ENCODE measurements around the gene NHLH1. TPM values are rescaled to one million over a fixed set of nuclear protein-coding genes. Genes with fewer than 3 reads are reported as not detected.

Gene NHLH1
- total RNA-seq (2021), result 0.69 to 0.70 TPM (median 0.69 TPM) in 3 replicates
- Bru-seq, nascent RNA, result percentile 39 among the genes with signal in this experiment
- long read RNA-seq, experiment 1, partial matches to known transcripts, result 2 of 2 reads
- long read RNA-seq, experiment 1, other reads (novel, unspliced or antisense), result 0 of 2 reads
- long read RNA-seq, experiment 2, result 0 reads
- long read RNA-seq, experiment 3, result 0 reads

- peak; percentile 65 for ATAC-seq
- POLR2A ChIA-PET, result interaction anchor here (1.2 kb wide), 1 partner anchor 8 kb away, joined by 3 read pairs; no protein-coding TSS in a partner anchor
- Mint-ChIP-seq H3K4me3 (no peak within 1 kb of the TSS), H3K27me3 (ENCODE audit: low read depth) (no peaks in the 10 kb centered on the region), H3K27ac (no peak within 1 kb of the TSS), H3K9me3 (no peaks in the 10 kb centered on the region), H3K36me3 (no peaks in the 10 kb centered on the region), H3K4me1 (peaks cover 43% of the 10 kb centered on the region)
- CTCF ChIA-PET, result interaction anchor here (0.6 to 9.3 kb wide), 7 partner anchors 9 to 297 kb away, joined by 3 to 108 read pairs (median 4); partner anchors contain the start of gene KCNJ10
- DNase-seq (ENCODE audit: low spot score), result peak; percentile 30
- TF ChIP-seq NR2C2 (CRISPR knock-in tag; IDR thresholded peaks at IDR 0.05), result no peak
- no peak for TF ChIP-seq MYBL2 (CRISPR knock-in tag; IDR thresholded peaks at IDR 0.05)
- TF ChIP-seq HMGA2 (CRISPR knock-in tag; IDR thresholded peaks at IDR 0.05), result no peak
- TF ChIP-seq ZNF532 (CRISPR knock-in tag; IDR thresholded peaks at IDR 0.05; ENCODE audit: borderline replicate concordance), result no peak
- TF ChIP-seq FOXP1 (CRISPR knock-in tag; IDR thresholded peaks at IDR 0.05; ENCODE audit: borderline replicate concordance), result no peak
- no peak for TF ChIP-seq ELF4 (CRISPR knock-in tag; IDR thresholded peaks at IDR 0.05; ENCODE audit: low read depth)
- TF ChIP-seq ZNF121 (CRISPR knock-in tag; IDR thresholded peaks at IDR 0.05), result no peak
- TF ChIP-seq TCF7 (CRISPR knock-in tag; IDR thresholded peaks at IDR 0.05; ENCODE audit: low read depth), result no peak
- no peak for TF ChIP-seq SOX15 (CRISPR knock-in tag; IDR thresholded peaks at IDR 0.05)
- no peak for TF ChIP-seq HMGXB4 (CRISPR knock-in tag; IDR thresholded peaks at IDR 0.05)
- no peak for TF ChIP-seq FOXJ3 (CRISPR knock-in tag; IDR thresholded peaks at IDR 0.05; ENCODE audit: borderline replicate concordance)
- TF ChIP-seq CREB1 (CRISPR knock-in tag; IDR thresholded peaks at IDR 0.05), result no peak
- no peak for TF ChIP-seq EMX1 (CRISPR knock-in tag; IDR thresholded peaks at IDR 0.05)
- no peak for TF ChIP-seq ZNF671 (CRISPR knock-in tag; IDR thresholded peaks at IDR 0.05)
- TF ChIP-seq CDX4 (CRISPR knock-in tag; IDR thresholded peaks at IDR 0.05; ENCODE audit: borderline replicate concordance), result no peak
Observed at GRCh38 chr1:160366731-160367515, at the start of gene NHLH1. Gene NHLH1, plus strand, starts transcription at chr1:160367071. Its CDS starts 3,661 bp downstream, at chr1:160370732.

GRCh38 chr1:160322831-160323230, 44.0 kb upstream of the NHLH1 start:
- Mint-ChIP-seq H3K4me1 (no peaks in the 10 kb centered on the region), H3K4me3 (no peak overlapping the region), H3K36me3 (peaks cover 57% of the 10 kb centered on the region), H3K27me3 (ENCODE audit: low read depth) (no peaks in the 10 kb centered on the region), H3K27ac (no peak overlapping the region), H3K9me3 (no peaks in the 10 kb centered on the region)
- no peak for ATAC-seq
- CTCF ChIA-PET, result interaction anchor here (1.6 kb wide), 1 partner anchor 31 kb away, joined by 6 read pairs; no protein-coding TSS in a partner anchor
- DNase-seq (ENCODE audit: low spot score), result no peak
- POLR2A ChIA-PET, result no interaction called here
- TF ChIP-seq GABPB1 (CRISPR knock-in tag; IDR thresholded peaks at IDR 0.05), result no peak
- no peak for TF ChIP-seq ZNF317 (CRISPR knock-in tag; IDR thresholded peaks at IDR 0.05; ENCODE audit: borderline replicate concordance, low read depth)
- no peak for TF ChIP-seq JAZF1 (CRISPR knock-in tag; IDR thresholded peaks at IDR 0.05)
- no peak for TF ChIP-seq ZMAT4 (CRISPR knock-in tag; IDR thresholded peaks at IDR 0.05)
- no peak for TF ChIP-seq STAT6 (CRISPR knock-in tag; conservative IDR thresholded peaks at IDR 0.05; ENCODE audit: low read depth)
- no peak for TF ChIP-seq RELA (CRISPR knock-in tag; IDR thresholded peaks at IDR 0.05; ENCODE audit: borderline replicate concordance)
- no peak for TF ChIP-seq ZNF138 (CRISPR knock-in tag; conservative IDR thresholded peaks at IDR 0.05)
- TF ChIP-seq ZNF671 (CRISPR knock-in tag; IDR thresholded peaks at IDR 0.05), result no peak

All from WTC11 (cell line).